ENCODE data around the gene BCL2L1. TPM values are rescaled to one million over a fixed set of nuclear protein-coding genes. Genes with fewer than 3 reads are reported as not detected.
A peak's percentile ranks its signal among the peaks of the same experiment; 100 is the strongest.

The BCL2L1 gene
- polyA plus RNA-seq, 1 of the 3 experiments (the other 2 are of a cell fraction), result 99.9 TPM

GRCh38 chr20:31717478-31718201, 5.0 kb downstream of the BCL2L1 start:
- Histone ChIP-seq H4K20me1 (ENCODE audit: insufficient read depth) (no peaks in the 10 kb centered on the region), H3F3A (replicated peaks; ENCODE audit: insufficient read depth) (peaks cover 26% of the 10 kb centered on the region), H3K79me2 (ENCODE audit: insufficient read depth) (peaks cover 89% of the 10 kb centered on the region), H3K36me3 (replicated peaks in 1 of 2; ENCODE audit: control insufficient read depth in 1 of 2, insufficient read depth in 2 of 2, low read length in 1 of 2) (peaks cover 47 to 59% of the 10 kb centered on the region in 2 experiments), H2AFZ (ENCODE audit: low read depth) (no peak overlapping the region), H3K27ac (ENCODE audit: low read depth in 2 of 2, low read length in 1 of 2) (peak overlapping the region in 1 of 2 experiments; percentile 99; a peak in 2 of 4 replicates), H3K4me1 (ENCODE audit: control insufficient read depth in 1 of 2, insufficient read depth in 2 of 2, low read depth in 1 of 2, low read length in 1 of 2) (peaks cover 47 to 56% of the 10 kb centered on the region in 2 experiments), H3K4me2 (peak overlapping the region; percentile 97), H3K9me3 (no peaks in the 10 kb centered on the region), H3K9ac (0 out of 2 replicates have a peak overlapping the region, but pooled peaks have one; percentile 15), H3K27me3 (ENCODE audit: insufficient read depth) (no peaks in the 10 kb centered on the region), H3K9me2 (no peaks in the 10 kb centered on the region), H3K4me3 (ENCODE audit: low read depth in 2 of 2, low read length in 1 of 2) (peak overlapping the region in 1 of 2 experiments; percentile 81; a peak in 2 of 4 replicates)
- no peak for DNase-seq
- ChIA-PET POLR2A (no interaction called here), CTCF (interaction anchor here (1.0 to 11.2 kb wide), 5 partner anchors 60 to 161 kb away, joined by 3 to 288 read pairs (median 4); no protein-coding TSS in a partner anchor)
- 90% methylated on average over 6 of the region's 6 CpGs for WGBS (ENCODE audit: low lambda C conversion rate)
- TF ChIP-seq, protein P1, sequence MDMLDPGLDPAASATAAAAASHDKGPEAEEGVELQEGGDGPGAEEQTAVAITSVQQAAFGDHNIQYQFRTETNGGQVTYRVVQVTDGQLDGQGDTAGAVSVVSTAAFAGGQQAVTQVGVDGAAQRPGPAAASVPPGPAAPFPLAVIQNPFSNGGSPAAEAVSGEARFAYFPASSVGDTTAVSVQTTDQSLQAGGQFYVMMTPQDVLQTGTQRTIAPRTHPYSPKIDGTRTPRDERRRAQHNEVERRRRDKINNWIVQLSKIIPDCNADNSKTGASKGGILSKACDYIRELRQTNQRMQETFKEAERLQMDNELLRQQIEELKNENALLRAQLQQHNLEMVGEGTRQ (IDR thresholded peaks at IDR 0.05; ENCODE audit: borderline replicate concordance, low read depth, low read length), result no peak
- TF ChIP-seq POLR2AphosphoS5 (IDR thresholded peaks at IDR 0.05; ENCODE audit: low read depth, low read length) (no peak), NRF1 (IDR thresholded peaks at IDR 0.05; ENCODE audit: low read depth, low read length) (no peak), RXRA (IDR thresholded peaks at IDR 0.05; ENCODE audit: borderline replicate concordance, low read depth) (no peak)

DNA sequence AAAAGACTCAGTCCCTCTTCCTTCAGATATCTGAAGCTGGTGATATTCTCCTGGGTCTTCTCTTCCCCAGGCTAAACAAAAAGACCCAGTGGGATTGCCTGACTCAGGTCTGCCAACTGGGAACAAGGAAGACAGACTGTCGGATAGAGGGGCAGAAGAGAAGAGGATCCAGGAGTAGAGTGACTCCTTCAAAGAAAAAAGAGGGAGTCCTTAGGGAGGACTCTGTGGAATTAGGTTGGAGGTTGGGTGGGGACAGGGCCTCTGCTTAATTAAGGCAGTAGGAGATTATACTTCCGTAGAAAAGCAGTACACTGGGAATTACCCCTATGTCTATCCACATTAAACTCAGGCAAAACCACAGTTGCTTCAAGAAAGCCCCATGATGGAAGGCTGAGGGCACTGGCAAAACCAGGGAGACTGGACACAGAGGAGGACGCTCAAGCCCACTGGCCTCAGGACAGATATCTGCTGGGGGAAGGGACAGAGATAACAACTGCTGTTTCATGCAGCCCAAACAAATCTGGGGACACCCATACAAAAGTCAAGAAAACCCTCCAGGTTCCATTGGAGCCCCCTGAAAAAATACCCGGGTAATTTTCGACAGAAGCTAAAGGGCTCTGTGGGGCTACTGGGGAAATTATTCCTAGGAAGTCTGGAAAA, 5.7 kb downstream of the BCL2L1 start:
- Histone ChIP-seq H3K4me2 (peak overlapping the region; percentile 97), H3K36me3 (replicated peaks in 1 of 2; ENCODE audit: control insufficient read depth in 1 of 2, insufficient read depth in 2 of 2, low read length in 1 of 2) (peaks cover 48 to 61% of the 10 kb centered on the region in 2 experiments), H3K9me2 (no peaks in the 10 kb centered on the region), H4K20me1 (ENCODE audit: insufficient read depth) (no peaks in the 10 kb centered on the region), H3K27ac (ENCODE audit: low read depth in 2 of 2, low read length in 1 of 2) (peak overlapping the region; percentile 34 to 99), H3K27me3 (ENCODE audit: insufficient read depth) (no peaks in the 10 kb centered on the region), H3K79me2 (ENCODE audit: insufficient read depth) (peaks cover 88% of the 10 kb centered on the region), H2AFZ (ENCODE audit: low read depth) (no peak overlapping the region), H3K4me3 (ENCODE audit: low read depth in 2 of 2, low read length in 1 of 2) (peak overlapping the region; percentile 9 to 81; a peak in 2 of 4 replicates), H3K9ac (no peak overlapping the region; the same call in 1 of the 2 replicates), H3K9me3 (no peaks in the 10 kb centered on the region), H3F3A (replicated peaks; ENCODE audit: insufficient read depth) (peaks cover 31% of the 10 kb centered on the region), H3K4me1 (ENCODE audit: control insufficient read depth in 1 of 2, insufficient read depth in 2 of 2, low read depth in 1 of 2, low read length in 1 of 2) (peaks cover 54 to 62% of the 10 kb centered on the region in 2 experiments)
- TF ChIP-seq FOXM1 (IDR thresholded peaks at IDR 0.05; ENCODE audit: low read depth), result no peak
- TF ChIP-seq, protein P2, sequence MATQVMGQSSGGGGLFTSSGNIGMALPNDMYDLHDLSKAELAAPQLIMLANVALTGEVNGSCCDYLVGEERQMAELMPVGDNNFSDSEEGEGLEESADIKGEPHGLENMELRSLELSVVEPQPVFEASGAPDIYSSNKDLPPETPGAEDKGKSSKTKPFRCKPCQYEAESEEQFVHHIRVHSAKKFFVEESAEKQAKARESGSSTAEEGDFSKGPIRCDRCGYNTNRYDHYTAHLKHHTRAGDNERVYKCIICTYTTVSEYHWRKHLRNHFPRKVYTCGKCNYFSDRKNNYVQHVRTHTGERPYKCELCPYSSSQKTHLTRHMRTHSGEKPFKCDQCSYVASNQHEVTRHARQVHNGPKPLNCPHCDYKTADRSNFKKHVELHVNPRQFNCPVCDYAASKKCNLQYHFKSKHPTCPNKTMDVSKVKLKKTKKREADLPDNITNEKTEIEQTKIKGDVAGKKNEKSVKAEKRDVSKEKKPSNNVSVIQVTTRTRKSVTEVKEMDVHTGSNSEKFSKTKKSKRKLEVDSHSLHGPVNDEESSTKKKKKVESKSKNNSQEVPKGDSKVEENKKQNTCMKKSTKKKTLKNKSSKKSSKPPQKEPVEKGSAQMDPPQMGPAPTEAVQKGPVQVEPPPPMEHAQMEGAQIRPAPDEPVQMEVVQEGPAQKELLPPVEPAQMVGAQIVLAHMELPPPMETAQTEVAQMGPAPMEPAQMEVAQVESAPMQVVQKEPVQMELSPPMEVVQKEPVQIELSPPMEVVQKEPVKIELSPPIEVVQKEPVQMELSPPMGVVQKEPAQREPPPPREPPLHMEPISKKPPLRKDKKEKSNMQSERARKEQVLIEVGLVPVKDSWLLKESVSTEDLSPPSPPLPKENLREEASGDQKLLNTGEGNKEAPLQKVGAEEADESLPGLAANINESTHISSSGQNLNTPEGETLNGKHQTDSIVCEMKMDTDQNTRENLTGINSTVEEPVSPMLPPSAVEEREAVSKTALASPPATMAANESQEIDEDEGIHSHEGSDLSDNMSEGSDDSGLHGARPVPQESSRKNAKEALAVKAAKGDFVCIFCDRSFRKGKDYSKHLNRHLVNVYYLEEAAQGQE (IDR thresholded peaks at IDR 0.05; ENCODE audit: low read depth, low read length), result no peak
- TF ChIP-seq TEAD4 (IDR thresholded peaks at IDR 0.05; ENCODE audit: borderline replicate concordance, insufficient read depth), result no peak
- TF ChIP-seq ZBTB33 (IDR thresholded peaks at IDR 0.05; ENCODE audit: borderline replicate concordance, low read depth), result no peak
- TF ChIP-seq RAD21 (IDR thresholded peaks at IDR 0.05; ENCODE audit: low read length), result no peak
- TF ChIP-seq CHD2 (IDR thresholded peaks at IDR 0.05; ENCODE audit: low read length, partially characterized antibody), result no peak
- WGBS (ENCODE audit: low lambda C conversion rate), result 91% methylated on average over 4 of the region's 5 CpGs
- CTCF ChIA-PET, result interaction anchor here (1.2 to 11.2 kb wide), 3 partner anchors 59 to 156 kb away, joined by 3 to 288 read pairs (median 4); no protein-coding TSS in a partner anchor
- no peak for DNase-seq
- POLR2A ChIA-PET, result interaction anchor here (1.1 kb wide), 1 partner anchor 154 kb away, joined by 3 read pairs; no protein-coding TSS in a partner anchor

All from SK-N-SH (cell line).